PC-9 (cell line): ENCODE measurements around the gene ZNF77. TPM values are rescaled to one million over a fixed set of nuclear protein-coding genes. Genes with fewer than 3 reads are reported as not detected.

ENCODE experiments used
- BruUV-seq: library from RNA; stranded (reverse); fragments of 400-500 nt; replicated peaks from 2 replicates; lab custom pipeline; 2021; lab: Mats Ljungman, UMichigan
- CTCF ChIA-PET: fragments of 300-600 bp; sonication (Branson Sonifier 250); formaldehyde crosslinking; loops from one replicate; lab custom pipeline; 2022; ENCODE audit warnings: antibody characterized with exemption; lab: Charles Lee
- POLR2A ChIA-PET: fragments of 300-600 bp; sonication (Branson Sonifier 250); formaldehyde crosslinking; loops from one replicate; lab custom pipeline; 2022; ENCODE audit warnings: antibody characterized with exemption; ENCODE audit not compliant: unreplicated experiment; lab: Charles Lee
- DNase-seq, 2 experiments: peaks; one replicate each; pipeline versions ENCODE4 v3.0.0 to v3.0.0-alpha.2; 2015 to 2022; ENCODE audit warnings: mixed read lengths in 1 of 2
- H2AFZ ChIP-seq: fragments of 200-600 bp; sonication (generic); 2 replicates; pipeline ENCODE4 v1.8.1; 2017; ENCODE audit warnings: antibody characterized with exemption
- H3F3A ChIP-seq: fragments of 200-600 bp; sonication (generic); 2 replicates; pipeline ENCODE4 v1.8.1; 2017; ENCODE audit warnings: antibody characterized with exemption, mild to moderate bottlenecking, low read depth; ENCODE audit not compliant: insufficient read depth
- H3K27ac ChIP-seq: fragments of 200-600 bp; sonication (generic); 2 replicates; pipeline ENCODE4 v1.6.1; 2016; ENCODE audit warnings: mixed run types
- H3K27me3 ChIP-seq: fragments of 200-600 bp; sonication (generic); 2 replicates; pipeline ENCODE4 v1.6.1; 2016; ENCODE audit warnings: low read depth, mixed run types; ENCODE audit not compliant: insufficient read depth
- H3K36me3 ChIP-seq: fragments of 200-600 bp; sonication (generic); 2 replicates; pipeline ENCODE4 v1.6.1; 2016; ENCODE audit warnings: low read depth, mixed run types
- H3K4me1 ChIP-seq: fragments of 200-600 bp; sonication (generic); replicated peaks from 2 replicates; pipeline ENCODE4 v1.6.1; 2016; ENCODE audit warnings: mixed run types; ENCODE audit not compliant: insufficient read depth
- H3K4me2 ChIP-seq: fragments of 200-600 bp; sonication (generic); 2 replicates; pipeline ENCODE4 v1.6.1; 2017; ENCODE audit warnings: mixed run types
- H3K4me3 ChIP-seq: fragments of 200-600 bp; sonication (generic); 2 replicates; pipeline ENCODE4 v1.6.1; 2016; ENCODE audit warnings: mixed run types
- H3K79me2 ChIP-seq: fragments of 200-600 bp; sonication (generic); 2 replicates; pipeline ENCODE4 v1.6.1; 2017; ENCODE audit warnings: low read depth, mixed run types
- H3K9me2 ChIP-seq: fragments of 200-600 bp; sonication (generic); 2 replicates; pipeline ENCODE4 v1.8.1; 2017; ENCODE audit warnings: mild to moderate bottlenecking; ENCODE audit not compliant: insufficient read depth
- H3K9me3 ChIP-seq: fragments of 200-600 bp; sonication (generic); 2 replicates; pipeline ENCODE4 v1.8.1; 2016; ENCODE audit warnings: low read depth; ENCODE audit not compliant: insufficient read depth
- H4K20me1 ChIP-seq: fragments of 200-600 bp; sonication (generic); 2 replicates; pipeline ENCODE4 v1.8.1; 2017; ENCODE audit not compliant: insufficient read depth
- EZH2 ChIP-seq: fragments of 200-600 bp; sonication (generic); IDR thresholded peaks from 2 replicates; pipeline ENCODE4 v1.8.0; 2017; ENCODE audit warnings: antibody characterized with exemption, low read depth
- intact Hi-C: fragments of 100-400 bp; cut with micrococcal nuclease; formaldehyde crosslinking; loops from one replicate; pipeline ENCODE4 v1.10.0; 2022; ENCODE audit not compliant: unreplicated experiment
- total RNA-seq: library from RNA; stranded (reverse); gene quantifications from 2 replicates; pipeline ENCODE4 v1.2.3, GENCODE V29; 2021
- TF ChIP-seq, protein P1 (sequence below): fragments of 200-600 bp; sonication (generic); conservative IDR thresholded peaks from 2 replicates; pipeline ENCODE4 v1.6.1; 2017; ENCODE audit warnings: mixed run types, antibody characterized with exemption, mild to moderate bottlenecking, moderate library complexity

The ZNF77 gene
- total RNA-seq, 1 experiment from 2014 or later: 2.5 TPM

DNA sequence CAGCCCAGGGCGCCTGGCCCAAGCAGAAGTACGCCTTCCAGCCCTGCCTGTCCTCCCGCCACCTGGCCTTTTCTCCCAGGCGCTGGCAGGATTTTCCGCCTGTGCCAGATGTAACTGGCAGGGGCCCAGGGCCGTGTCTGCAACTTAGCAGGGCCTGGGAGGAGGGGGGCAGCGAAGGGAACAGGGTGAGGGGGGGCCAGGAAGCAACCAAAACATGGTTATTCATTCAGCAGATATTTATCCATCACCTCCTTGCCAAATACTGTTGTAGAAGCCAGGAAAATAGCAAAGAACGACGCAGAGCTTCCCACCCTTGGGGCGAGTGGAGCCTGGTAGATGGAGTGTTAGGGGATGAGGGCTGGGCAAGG is 38.2 kb upstream of the ZNF77 start:
- Histone ChIP-seq H3K4me3 (no peak overlapping the region), H3K4me1 (no peaks in the 10 kb centered on the region), H3K27ac (no peak overlapping the region), H3K9me3 (no peaks in the 10 kb centered on the region), H3K9me2 (no peaks in the 10 kb centered on the region), H3K27me3 (no peaks in the 10 kb centered on the region), H2AFZ (no peak overlapping the region), H3K36me3 (no peaks in the 10 kb centered on the region), H3K4me2 (no peak overlapping the region), H3K79me2 (no peaks in the 10 kb centered on the region), H3F3A (peaks cover 4% of the 10 kb centered on the region; the same call in 1 of the 2 replicates), H4K20me1 (no peaks in the 10 kb centered on the region)
- no TSS peak for BruUV-seq
- DNase-seq: peak in 1 of 2 experiments; percentile 27
- intact Hi-C loops: no loop called here
- ChIA-PET CTCF (no interaction called here), POLR2A (no interaction called here)
- TF ChIP-seq, protein P1, sequence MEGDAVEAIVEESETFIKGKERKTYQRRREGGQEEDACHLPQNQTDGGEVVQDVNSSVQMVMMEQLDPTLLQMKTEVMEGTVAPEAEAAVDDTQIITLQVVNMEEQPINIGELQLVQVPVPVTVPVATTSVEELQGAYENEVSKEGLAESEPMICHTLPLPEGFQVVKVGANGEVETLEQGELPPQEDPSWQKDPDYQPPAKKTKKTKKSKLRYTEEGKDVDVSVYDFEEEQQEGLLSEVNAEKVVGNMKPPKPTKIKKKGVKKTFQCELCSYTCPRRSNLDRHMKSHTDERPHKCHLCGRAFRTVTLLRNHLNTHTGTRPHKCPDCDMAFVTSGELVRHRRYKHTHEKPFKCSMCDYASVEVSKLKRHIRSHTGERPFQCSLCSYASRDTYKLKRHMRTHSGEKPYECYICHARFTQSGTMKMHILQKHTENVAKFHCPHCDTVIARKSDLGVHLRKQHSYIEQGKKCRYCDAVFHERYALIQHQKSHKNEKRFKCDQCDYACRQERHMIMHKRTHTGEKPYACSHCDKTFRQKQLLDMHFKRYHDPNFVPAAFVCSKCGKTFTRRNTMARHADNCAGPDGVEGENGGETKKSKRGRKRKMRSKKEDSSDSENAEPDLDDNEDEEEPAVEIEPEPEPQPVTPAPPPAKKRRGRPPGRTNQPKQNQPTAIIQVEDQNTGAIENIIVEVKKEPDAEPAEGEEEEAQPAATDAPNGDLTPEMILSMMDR: no peak
- TF ChIP-seq EZH2: no peak

DNA sequence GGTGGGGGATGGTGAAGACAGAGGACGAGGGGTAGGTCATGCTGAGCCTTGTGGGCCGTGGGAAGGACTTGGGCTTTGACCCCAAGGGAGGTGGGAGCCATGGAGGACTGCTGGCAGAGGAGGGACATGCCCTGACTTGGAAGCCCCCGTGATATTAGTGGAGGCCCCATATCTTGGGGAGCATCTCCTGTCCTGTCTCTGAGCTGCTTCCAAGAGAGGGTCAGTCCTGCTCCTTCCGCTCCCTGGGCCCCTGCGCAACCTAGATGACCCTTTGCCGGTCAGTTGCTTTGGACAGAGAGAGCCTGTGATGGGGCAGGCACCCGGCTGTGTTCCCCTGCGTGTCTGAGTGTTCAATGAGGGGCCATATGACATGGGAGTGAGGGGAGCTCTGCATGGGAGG is 37.8 kb upstream of the ZNF77 start:
- Histone ChIP-seq H3F3A (peaks cover 4% of the 10 kb centered on the region; the same call in 1 of the 2 replicates), H3K9me3 (no peaks in the 10 kb centered on the region), H4K20me1 (no peaks in the 10 kb centered on the region), H3K79me2 (no peaks in the 10 kb centered on the region), H3K27me3 (no peaks in the 10 kb centered on the region), H2AFZ (no peak overlapping the region), H3K27ac (no peak overlapping the region), H3K4me2 (no peak overlapping the region), H3K9me2 (no peaks in the 10 kb centered on the region), H3K4me1 (no peaks in the 10 kb centered on the region), H3K36me3 (no peaks in the 10 kb centered on the region), H3K4me3 (no peak overlapping the region)
- CTCF ChIA-PET: no interaction called here
- TF ChIP-seq, protein P1: no peak
- POLR2A ChIA-PET: no interaction called here
- intact Hi-C loops: no loop called here
- no peak for DNase-seq
- BruUV-seq: no TSS peak

DNA sequence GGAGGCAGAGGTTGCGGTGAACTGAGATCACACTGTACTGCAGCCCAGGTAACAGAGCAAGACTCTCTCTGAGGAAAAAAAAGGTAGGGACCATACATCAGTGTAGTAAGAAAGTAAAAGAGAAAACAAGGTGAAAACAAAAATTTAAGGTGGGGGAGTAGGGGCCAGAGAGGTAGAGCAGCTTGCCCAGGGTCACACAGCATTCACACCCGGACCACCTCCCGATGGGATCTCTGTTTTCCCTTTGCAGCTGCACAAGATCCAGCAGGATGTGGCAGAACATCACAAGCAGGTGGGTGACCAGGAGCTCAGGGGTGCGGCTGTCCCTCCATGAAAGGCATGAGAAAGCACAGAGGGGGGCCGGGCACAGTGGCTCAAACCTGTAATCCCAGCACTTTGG is 37.1 kb upstream of the ZNF77 start:
- BruUV-seq: no TSS peak
- TF ChIP-seq, protein P1: no peak
- no peak for TF ChIP-seq EZH2
- Histone ChIP-seq H3K36me3 (no peaks in the 10 kb centered on the region), H3K4me2 (no peak overlapping the region), H3K4me1 (no peaks in the 10 kb centered on the region), H3K9me2 (no peaks in the 10 kb centered on the region), H3K79me2 (no peaks in the 10 kb centered on the region), H3K4me3 (no peak overlapping the region), H4K20me1 (no peaks in the 10 kb centered on the region), H3K27ac (no peak overlapping the region), H3K9me3 (no peaks in the 10 kb centered on the region), H3F3A (peaks cover 4% of the 10 kb centered on the region; the same call in 1 of the 2 replicates), H3K27me3 (no peaks in the 10 kb centered on the region), H2AFZ (no peak overlapping the region)
- intact Hi-C loops: no loop called here
- DNase-seq: no peak
- ChIA-PET CTCF (no interaction called here), POLR2A (no interaction called here)
